Measurements from ENCODE around the gene TNFRSF25. TPM values are rescaled to one million over a fixed set of nuclear protein-coding genes. Genes with fewer than 3 reads are reported as not detected.

TNFRSF25 gene
- total and polyA plus RNA-seq, 2 experiments from 2014 or later: 13.6 to 25.3 TPM

- Histone ChIP-seq H3K36me3 (ENCODE audit: insufficient read depth) (no peaks in the 10 kb centered on the region), H2AFZ (no peak overlapping the region), H3K4me3 (no peak overlapping the region), H3K9me2 (ENCODE audit: insufficient read depth) (no peaks in the 10 kb centered on the region), H3F3A (replicated peaks; ENCODE audit: low read depth) (0 out of 2 replicates have a peak, but pooled peaks cover 13% of the 10 kb centered on the region), H3K4me1 (ENCODE audit: insufficient read depth) (no peaks in the 10 kb centered on the region; the same call in 1 of the 2 replicates), H3K27ac (ENCODE audit: low read depth) (no peak overlapping the region), H3K79me2 (replicated peaks; ENCODE audit: insufficient read depth) (no peaks in the 10 kb centered on the region), H3K27me3 (ENCODE audit: insufficient read depth) (peaks cover 54% of the 10 kb centered on the region), H3K4me2 (no peak overlapping the region), H4K20me1 (replicated peaks; ENCODE audit: insufficient read depth) (no peaks in the 10 kb centered on the region)
- no peak for TF ChIP-seq STAT1 (IDR thresholded peaks at IDR 0.05; ENCODE audit: unreplicated experiment)
- no peak for TF ChIP-seq EZH2 (IDR thresholded peaks at IDR 0.05; ENCODE audit: low read depth, unreplicated experiment)
- no peak for TF ChIP-seq CTCF (conservative IDR thresholded peaks at IDR 0.05; ENCODE audit: low read depth in 2 of 2)
- Mint-ChIP-seq H3K9me3 (no peaks in the 10 kb centered on the region), H3K27me3 (ENCODE audit: insufficient read depth, low read depth, poor library complexity) (peaks cover 63% of the 10 kb centered on the region), H3K4me3 (no peak overlapping the region), H3K27ac (no peak overlapping the region), H3K4me1 (peaks cover 23% of the 10 kb centered on the region; the same call in 2 of the 3 replicates), H3K36me3 (ENCODE audit: low read depth) (no peaks in the 10 kb centered on the region)
- ATAC-seq (no peak), DNase-seq (ENCODE audit: low spot score) (no peak)
These were observed 39.0 kb downstream of the TNFRSF25 start for GRCh38 chr1:6426972-6427350.

- H3K27me3 Mint-ChIP-seq (ENCODE audit: insufficient read depth, low read depth, poor library complexity): peaks cover 67% of the 10 kb centered on the region
- no peak for DNase-seq (ENCODE audit: low spot score)
These were observed 39.5 kb downstream of the TNFRSF25 start for GRCh38 chr1:6426277-6426971.

More at GRCh38 chr1:6426277-6426971, 39.5 kb downstream of the TNFRSF25 start:
- H3K27me3 ChIP-seq (ENCODE audit: insufficient read depth): peaks cover 60% of the 10 kb centered on the region
- Mint-ChIP-seq H3K4me1 (peaks cover 23% of the 10 kb centered on the region; the same call in 2 of the 3 replicates), H3K27ac (no peak overlapping the region), H3K36me3 (ENCODE audit: low read depth) (no peaks in the 10 kb centered on the region), H3K9me3 (no peaks in the 10 kb centered on the region), H3K4me3 (no peak overlapping the region)
- H3K27ac ChIP-seq (ENCODE audit: low read depth): no peak overlapping the region
- H3K4me1 ChIP-seq (ENCODE audit: insufficient read depth): no peaks in the 10 kb centered on the region; the same call in 1 of the 2 replicates
- no peak for ATAC-seq
- no peak overlapping the region for H3K4me3 ChIP-seq
- H3K4me2 ChIP-seq: no peak overlapping the region
- H4K20me1 ChIP-seq (replicated peaks; ENCODE audit: insufficient read depth): no peaks in the 10 kb centered on the region
- H3F3A ChIP-seq (replicated peaks; ENCODE audit: low read depth): peaks cover 16% of the 10 kb centered on the region
- H3K36me3 ChIP-seq (ENCODE audit: insufficient read depth): no peaks in the 10 kb centered on the region
- no peaks in the 10 kb centered on the region for H3K9me2 ChIP-seq (ENCODE audit: insufficient read depth)
- H3K79me2 ChIP-seq (replicated peaks; ENCODE audit: insufficient read depth): no peaks in the 10 kb centered on the region
- TF ChIP-seq CREB1 (CRISPR knock-in tag; IDR thresholded peaks at IDR 0.05; ENCODE audit: low read depth): no peak
- no peak for TF ChIP-seq REST (IDR thresholded peaks at IDR 0.05; ENCODE audit: unreplicated experiment)
- no peak overlapping the region for H2AFZ ChIP-seq

Data from GM23338 (cell line).